NCI-H2227 treated with DMSO at 0.1 percent for 48 hours (cell line): ENCODE measurements around the gene TRAPPC5.
"Not testable (repeated sequence)": the region's sequence is repeated elsewhere in the genome, so short reads cannot be mapped to it uniquely, and the experiment has no call there.

Experiments
- DNase-seq: peaks from one replicate; lab custom pipeline; 2025; lab: John Stamatoyannopoulos, UW

Gene TRAPPC5

DNA sequence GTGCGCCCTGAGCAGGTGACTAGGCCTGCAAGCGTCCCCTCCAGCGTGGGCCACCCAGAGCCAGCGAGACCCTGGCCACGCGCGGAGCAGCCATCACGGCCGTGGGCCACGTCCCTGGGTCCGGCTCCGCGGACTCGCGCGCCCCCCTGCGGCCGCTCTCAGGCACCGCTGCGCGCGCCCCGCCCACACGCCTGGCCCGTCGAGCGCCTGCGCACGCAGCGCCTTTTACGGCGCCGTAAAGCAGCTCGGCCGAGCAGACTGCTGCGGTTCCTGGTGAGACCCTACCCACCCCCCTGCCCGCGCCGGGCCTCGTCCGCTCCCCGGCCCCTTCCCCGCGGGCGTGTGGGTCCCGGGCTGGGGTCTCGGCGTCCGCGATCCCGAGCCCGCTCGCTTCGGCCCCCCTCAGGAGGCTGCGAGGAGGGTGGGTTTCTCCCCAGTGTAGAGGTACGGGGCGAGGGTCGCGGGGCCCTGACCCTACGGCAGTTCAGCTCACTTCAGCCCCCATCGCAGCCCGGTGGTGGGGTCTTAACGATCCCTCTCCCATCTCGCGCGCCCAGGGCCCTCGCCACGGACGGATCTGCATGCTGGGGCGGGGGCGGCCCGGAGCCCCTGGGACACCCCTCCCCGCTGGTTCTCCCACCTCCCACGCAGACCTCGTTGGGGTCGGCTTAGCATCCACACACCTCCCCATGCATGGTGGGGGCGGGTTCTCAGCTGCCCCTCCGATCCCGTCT is at the start of gene TRAPPC5:
Gene TRAPPC5, plus strand, starts transcription at position 228 of the 734 bp plus-strand sequence. CDS start 1,421 bp downstream, outside the sequence.
- peak; percentile 62 for DNase-seq

DNA sequence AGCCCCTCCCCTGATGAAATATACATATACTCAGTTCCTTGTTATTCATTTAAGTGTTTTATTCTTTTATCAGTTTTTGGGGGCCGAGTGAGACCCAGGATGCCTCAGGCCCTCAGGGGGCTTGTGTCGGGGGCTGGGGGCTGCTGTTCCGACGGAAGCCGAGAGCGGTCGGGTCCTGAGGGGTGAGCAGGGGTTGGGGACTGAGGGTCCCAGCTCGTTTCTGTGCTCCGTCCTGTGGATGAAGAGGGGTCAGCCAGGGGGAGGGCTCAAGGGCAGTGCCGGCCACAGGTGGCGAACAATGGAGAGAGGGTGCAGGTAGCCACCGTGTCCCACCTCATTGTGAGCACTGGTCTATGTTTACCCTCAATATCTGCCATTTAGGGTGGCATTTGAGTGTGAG is 49.1 kb upstream of the TRAPPC5 start:
- DNase-seq = no peak

DNA sequence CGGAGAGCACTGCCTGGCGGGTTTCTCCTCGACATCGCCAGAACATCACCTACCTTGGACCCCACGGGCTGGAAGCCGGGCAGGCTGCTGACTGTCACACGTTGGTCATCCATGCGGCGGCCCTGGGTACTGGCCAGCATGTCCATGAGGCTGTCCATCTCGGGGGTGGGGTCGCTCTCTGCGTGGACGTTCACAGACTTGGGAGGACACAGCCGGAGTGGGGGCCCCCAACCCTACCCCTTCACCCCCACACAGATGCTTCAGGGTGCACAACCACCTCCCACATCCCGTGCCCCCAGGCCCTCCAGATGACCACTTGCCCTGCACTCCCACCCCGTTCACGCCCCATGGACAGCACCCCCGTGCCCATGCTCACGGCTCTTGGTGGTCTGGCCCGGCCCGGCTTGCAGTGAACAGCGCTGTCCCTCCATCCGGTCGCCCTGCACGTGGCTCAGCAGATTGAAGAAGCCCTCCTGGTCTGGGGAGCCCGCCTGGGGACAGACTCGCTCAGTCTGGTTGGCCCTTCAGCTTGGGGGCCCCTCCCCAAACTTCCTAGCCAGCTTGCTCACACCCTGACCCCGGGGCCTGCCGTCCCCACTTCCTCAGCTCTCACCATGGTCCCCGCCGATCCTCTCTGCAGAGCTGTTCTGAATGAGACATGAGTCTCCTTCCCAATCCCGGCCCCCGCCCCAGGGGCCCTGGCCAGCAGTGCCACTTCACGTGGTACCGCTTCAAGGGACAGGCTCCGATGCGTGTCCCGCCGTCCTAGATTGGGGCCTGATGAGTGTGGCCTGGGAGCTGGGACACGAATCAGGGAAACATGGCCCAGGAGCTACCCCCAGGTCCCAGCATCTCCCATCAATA is 48.1 kb upstream of the TRAPPC5 start:
- DNase-seq = no peak

DNA sequence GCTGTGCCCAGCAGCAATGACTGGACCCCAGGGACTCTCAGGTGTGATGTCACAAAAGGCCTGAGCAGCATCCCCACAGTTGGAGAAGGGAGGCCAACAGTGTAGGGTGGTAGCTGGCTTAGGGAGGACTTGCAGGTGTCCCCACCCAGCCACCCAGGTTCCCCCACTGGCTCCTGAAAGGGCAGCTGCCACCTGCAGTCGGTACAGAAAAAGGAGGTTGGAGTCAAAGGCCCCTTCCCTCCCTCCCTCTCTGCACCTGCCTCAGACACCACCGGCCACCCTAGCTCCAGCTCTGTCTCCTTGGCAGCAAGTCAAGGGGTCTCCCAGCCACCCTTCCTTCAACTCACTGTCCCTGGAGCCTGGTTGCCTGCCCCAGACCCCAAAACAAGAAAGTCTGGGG is 46.9 kb upstream of the TRAPPC5 start, which contains the start of gene PCP2:
Gene PCP2, minus strand, starts transcription at position 22 of the 400 bp plus-strand sequence. CDS start 262 bp downstream, outside the sequence.
- DNase-seq = no peak

DNA sequence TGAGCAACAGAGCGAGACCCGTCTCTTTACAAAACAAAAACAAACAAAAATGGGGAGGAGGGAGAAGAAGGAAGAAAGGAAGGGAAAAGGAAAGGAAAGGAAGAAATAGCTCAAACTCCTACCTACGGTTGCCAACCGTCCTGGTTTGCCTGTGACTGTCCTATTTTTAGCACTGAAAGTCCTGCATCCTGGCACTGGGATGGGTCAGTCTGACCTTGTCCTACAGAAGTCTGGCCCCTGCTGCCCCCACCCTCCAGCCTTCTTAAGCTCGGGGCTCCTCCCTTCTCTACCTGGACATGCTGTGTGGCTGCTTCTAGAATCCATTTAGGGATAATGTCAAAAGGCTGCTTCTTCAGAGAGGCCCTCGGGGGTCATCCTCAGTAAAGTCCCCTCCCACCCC is 45.0 kb upstream of the TRAPPC5 start:
- DNase-seq = no peak

DNA sequence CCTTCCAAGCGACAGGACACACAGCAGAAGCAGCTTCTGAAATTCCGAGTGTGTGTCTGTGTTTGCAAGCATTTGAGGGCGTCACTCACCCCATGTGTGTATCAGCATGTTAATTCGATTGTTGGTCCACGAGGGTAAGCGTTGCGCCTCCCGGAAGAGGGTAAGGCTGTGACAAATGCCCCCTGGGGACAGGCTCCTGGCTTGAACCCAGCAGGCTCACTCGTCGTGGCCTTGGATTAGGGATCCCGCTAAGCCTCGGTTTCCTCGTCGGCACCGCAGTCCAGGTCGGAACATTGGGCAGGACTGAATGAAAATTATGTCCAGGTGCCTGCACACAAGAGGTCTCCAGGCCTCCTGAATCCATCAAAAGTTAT is 44.3 kb upstream of the TRAPPC5 start:
- no peak for DNase-seq

DNA sequence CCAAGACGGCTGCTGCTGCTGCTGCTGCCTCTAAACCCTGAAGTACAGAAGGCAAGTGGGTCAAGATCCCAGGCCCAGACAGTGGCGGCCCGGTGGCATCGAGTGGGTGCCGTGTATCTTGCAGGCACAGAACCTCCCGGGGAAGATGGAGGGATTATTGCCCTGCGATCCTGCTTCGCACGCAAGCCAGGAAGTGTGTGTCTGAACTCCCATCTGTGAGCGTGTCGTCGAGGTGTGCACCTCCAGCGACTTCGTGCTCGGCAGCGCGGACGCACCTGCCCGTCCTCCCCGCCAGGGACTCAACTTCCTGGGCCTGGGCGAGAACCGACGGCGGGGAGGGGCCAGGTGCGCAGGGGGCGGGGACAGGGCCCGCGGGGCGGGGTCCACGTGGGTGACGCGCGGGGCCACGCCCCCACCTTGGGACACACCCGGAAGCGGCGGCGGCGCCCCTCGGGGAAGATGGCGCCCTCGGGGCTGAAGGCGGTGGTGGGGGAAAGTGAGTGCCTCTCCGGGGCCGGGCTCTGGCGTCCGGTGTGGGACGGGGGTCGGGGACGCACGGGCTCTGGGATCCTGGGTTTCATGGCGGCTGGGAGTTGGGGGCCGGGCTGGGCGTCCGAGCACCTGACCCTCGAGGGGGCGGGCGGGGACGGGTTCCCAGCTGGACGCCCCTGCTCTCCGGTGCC is 43.8 kb upstream of the TRAPPC5 start, which contains the start of gene STXBP2:
Gene STXBP2, plus strand, starts transcription at position 420 of the 683 bp plus-strand sequence. Its CDS starts 40 bp downstream, at position 460.
- peak; percentile 61 for DNase-seq

DNA sequence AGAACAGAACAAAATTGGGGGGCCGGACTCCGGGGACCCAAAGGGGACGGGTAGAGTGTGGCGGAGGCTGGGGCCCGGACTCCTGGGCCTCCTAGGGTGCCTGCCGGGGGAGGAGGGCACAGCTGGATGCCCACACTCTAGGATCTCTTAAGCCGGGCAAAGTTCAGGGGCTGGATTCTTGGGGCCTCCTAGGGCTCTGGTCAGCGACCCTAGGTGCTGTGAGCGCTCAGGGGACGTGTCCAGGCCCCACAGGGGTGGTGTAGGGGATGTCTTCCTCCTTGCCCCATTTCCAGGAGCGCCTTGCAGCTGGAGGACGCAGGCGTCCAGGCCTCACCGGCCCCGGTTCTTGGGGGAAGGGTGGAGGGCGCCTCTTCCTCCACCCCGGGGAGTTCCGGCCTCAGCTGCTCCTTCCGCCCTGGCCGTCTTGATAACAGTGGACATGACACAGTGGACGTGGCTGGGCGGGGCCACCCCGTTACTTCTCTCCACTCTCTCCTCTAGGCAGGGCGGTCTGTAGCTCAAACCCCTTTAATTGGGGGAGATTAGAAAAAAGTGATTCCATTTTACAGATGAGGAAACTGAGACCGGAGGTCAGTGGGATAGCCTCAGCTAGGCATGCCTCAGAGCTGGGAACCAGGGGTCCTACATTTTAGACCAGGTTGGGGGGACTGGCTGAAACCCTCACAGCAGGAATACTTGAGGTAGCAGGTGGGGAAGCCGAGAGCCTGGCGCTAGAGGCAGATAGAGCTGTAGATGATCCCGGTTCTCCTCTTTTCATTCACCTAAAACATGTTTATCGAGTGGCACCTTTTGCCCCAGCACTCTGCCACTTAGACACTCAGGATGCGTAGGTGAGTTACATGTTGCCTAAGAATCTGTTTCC is 43.0 kb upstream of the TRAPPC5 start:
- no peak for DNase-seq

DNA sequence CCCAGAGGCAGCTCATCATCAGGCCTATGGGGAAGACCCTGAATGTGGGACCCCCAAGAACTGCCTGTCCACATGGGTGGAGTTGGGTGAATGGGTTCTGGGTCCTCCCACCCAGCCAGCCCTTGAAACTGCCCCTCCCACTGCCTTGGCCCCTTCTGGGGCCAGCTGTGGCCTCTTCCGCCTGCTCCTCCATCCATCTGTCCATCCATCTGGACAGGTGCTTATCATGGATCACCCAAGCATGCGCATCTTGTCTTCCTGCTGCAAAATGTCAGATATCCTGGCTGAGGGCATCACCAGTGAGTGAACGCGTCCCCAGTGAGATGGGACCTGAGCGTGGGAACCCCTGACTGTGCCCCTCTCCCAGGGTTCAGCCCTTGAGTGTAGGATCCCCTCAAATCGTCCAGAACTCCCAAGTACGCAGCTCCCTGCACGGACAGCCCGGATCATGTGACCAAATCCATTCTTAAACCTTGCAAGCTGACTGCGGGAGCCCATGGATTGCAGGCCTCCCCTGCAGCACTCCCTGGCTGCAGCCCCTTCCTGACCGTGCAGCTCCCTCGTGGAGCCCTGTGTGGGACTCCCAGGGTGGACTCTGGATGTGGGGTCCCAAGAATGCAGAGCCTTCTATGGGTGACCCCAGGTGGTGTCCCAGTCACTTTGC is 41.7 kb upstream of the TRAPPC5 start:
- DNase-seq = no peak

DNA sequence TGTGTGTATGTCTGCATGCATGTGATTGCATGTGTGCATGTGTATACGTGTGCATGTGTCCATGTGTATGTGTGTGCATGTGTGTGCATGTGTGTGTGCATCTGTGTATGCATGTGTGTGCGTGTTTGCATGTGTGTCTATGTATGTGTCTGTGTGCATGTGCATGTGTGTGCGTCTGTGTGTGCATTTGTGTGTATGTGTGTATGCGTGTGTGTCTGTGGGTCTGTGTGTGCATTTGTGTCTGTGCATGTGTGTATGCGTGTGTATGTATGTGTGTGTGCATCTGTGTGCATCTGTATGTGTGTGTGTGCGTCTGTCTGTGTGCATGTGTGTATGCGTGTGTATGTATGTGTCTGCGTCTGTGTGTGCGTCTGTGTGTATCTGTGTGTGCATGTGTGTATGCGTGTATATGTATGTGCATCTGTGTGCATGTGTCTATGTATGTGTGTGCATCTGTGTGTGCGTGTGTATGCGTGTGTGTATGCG is 40.7 kb upstream of the TRAPPC5 start:
- DNase-seq = no peak

DNA sequence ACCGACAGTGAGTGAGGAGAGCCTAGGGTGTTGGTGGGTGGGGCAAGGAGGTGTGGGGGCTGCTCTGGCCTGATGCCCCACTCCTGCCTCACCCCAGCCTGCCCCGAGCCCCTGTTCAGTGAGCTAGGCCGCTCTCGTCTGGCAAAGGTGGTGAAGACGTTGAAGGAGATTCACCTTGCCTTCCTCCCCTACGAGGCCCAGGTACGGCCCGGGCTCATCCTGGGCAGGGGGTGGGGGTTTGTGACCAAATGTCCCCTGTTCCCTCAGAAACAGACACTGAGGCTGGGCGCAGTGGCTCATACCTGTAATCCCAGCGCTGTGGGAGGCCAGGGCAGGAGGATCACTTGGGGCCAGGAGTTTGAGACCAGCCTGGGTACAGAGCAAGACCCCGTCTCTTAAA is 39.8 kb upstream of the TRAPPC5 start:
- DNase-seq = no peak

DNA sequence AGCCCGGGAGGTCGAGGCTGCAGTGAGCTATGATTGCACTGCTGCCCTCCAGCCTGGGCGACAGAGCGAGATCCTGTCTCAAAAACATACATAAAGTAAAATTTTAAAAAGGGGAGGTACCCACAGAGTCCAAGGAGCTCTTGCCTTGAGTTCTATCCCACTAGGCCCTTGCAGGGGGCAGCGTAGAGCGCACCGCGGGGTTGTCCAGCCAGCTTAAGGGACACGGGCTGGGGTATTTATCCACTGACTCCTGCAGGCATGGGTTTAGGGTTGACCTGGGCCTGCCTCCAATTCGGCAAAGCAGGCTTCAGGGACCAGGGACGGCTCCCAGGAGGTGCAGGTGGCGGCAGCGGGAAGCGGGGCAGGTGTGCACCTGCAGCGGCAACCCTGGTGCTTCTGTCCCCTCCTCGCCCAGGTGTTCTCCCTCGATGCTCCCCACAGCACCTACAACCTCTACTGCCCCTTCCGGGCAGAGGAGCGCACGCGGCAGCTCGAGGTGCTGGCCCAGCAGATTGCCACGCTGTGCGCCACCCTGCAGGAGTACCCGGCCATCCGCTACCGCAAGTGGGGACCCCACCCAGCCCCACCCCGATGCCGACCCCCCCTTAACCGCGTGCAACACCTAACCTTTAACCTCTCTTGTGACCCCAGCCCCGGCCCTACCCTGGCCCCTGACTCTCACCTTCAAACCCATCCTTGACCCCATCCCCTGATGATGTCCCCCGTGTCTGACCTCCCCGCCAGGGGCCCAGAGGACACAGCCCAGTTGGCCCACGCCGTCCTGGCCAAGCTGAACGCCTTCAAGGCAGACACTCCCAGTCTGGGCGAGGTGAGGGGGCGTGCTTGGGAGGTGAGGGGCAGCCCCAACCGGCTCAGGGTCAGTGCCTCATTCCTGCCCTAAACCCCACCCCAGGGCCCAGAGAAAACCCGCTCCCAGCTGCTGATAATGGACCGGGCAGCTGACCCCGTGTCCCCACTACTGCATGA is 39.0 kb upstream of the TRAPPC5 start:
- no peak for DNase-seq

DNA sequence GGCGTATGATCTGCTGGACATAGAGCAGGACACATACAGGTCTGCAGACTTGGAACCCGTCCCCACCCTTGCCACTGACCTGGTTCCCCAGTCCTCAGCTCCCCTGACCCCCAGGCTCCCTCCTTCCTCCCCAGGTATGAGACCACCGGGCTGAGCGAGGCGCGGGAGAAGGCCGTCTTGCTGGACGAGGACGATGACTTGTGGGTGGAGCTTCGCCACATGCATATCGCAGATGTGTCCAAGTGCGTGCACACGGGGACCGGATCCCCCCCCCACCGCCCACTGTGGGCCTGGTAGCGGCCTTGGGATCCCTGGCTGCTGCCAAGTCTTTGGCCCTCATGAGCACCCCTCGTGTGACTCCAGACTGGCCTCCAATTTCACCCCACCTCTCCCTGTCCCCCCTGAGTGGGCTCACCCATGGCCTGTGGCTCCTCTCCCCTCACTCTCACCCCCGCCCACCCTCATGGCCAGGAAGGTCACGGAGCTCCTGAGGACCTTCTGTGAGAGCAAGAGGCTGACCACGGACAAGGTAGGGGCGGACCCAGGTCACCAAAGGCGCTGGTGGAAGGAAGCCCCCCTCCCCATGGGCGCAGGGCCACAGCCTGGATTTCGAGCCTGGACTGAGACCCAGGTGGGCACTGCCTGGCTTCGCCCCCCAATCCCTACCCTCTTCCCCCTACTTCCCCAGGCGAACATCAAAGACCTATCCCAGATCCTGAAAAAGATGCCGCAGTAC is 38.2 kb upstream of the TRAPPC5 start:
- no peak for DNase-seq

DNA sequence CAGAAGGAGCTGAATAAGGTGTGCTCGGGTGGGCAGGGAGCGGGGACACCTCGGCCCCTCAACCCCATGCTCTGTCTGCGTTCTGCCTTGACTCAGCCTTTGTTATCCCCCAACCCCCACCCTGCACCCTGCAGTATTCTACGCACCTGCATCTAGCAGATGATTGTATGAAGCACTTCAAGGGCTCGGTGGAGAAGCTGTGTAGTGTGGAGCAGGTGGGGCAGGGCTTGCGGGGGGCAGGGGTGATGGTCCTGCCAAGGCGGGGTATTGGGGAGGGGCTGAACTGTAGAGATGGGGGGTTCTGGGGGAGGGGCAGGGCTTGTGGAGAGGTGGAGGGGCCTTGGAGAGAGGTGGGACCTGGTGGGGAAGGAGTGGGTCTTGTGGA is 37.6 kb upstream of the TRAPPC5 start:
- no peak for DNase-seq

DNA sequence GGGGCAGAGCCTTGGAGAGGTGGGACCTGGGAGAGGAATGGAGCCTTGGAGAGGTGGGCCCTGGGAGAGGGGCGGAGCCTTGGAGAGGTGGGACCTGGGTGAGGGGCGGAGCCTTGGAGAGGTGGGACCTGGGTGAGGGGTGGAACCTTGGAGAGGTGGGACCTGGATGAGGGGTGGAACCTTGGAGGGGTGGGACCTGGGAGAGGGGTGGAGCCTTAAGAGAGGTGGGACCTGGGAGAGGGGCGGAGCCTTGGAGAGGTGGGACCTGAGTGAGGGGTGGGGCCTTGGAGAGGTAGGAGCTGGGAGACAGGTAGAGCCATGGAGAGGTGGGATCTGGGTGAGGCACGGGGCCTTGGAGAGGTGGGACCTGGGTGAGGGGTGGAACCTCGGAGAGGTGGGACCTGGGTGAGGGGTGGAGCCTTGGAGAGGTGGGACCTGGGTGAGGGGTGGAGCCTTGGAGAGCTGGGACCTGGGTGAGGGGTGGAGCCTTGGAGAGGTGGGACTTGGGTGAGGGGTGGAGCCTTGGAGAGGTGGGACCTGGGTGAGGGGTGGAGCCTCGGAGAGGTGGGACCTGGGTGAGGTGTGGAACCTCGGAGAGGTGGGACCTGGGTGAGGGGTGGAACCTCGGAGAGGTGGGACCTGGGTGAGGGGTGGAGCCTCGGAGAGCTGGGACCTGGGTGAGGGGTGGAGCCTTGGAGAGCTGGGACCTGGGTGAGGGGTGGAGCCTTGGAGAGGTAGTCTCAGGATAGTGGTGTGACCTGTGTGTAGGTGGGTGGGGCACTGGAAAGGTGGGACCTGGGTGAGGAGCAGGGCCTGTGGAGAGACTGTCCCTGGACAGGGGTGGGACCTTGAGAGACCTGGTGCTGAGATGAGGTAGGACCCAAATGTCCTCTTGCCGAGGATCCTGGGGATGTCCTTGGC is 36.7 kb upstream of the TRAPPC5 start:
- DNase-seq = not testable (repeated sequence)

DNA sequence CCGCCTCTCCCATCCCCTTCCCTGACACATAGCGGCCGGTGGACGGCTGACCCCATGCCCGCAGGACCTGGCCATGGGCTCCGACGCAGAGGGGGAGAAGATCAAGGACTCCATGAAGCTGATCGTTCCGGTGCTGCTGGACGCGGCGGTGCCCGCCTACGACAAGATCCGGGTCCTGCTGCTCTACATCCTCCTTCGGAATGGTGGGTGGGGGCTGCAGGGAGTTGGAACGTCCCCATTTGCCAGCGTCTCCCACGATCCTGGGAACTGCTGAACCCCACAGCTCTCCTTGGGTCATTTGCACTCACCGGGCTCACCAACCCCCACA is 36.1 kb upstream of the TRAPPC5 start:
- no peak for DNase-seq

DNA sequence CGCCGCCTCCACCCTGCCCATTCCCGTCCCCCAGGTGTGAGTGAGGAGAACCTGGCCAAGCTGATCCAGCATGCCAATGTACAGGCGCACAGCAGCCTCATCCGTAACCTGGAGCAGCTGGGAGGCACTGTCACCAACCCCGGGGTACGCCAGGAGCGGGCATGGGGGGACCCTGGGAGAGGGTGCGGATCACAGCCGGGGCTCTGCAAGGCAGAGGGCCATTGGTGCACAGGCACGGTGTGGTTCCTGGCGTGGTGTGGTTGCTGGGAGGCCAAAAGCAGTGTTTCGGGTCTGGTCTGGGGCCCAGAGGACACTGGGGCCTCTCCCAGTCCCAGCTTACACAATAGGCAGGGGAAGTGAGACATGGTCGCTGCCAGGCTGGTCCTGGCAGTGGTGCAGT is 35.5 kb upstream of the TRAPPC5 start:
- no peak for DNase-seq
